ENCODE data around the gene INPP1. TPM values are rescaled to one million over a fixed set of nuclear protein-coding genes. Genes with fewer than 3 reads are reported as not detected.

The INPP1 gene
- total RNA-seq, 1 experiment from 2014 or later = 23.1 TPM

- Mint-ChIP-seq H3K4me3 (ENCODE audit: low read depth, unreplicated experiment) (no peak overlapping the region), H3K4me1 (ENCODE audit: low read depth, unreplicated experiment) (peaks cover 17% of the 10 kb centered on the region), H3K27ac (ENCODE audit: unreplicated experiment) (no peak overlapping the region)
These were observed 17.2 kb downstream of the INPP1 start for GRCh38 chr2:190360561-190360960.

GRCh38 chr2:190360965-190361364 lies 17.6 kb downstream of the INPP1 start:
- no peaks in the 10 kb centered on the region for H3K27me3 Mint-ChIP-seq (ENCODE audit: unreplicated experiment)
- no peak overlapping the region for H3K27ac Mint-ChIP-seq (ENCODE audit: unreplicated experiment)
- intact Hi-C loops (cut with micrococcal nuclease; ENCODE audit: unreplicated experiment) = no loop called here
- H3K4me1 Mint-ChIP-seq (ENCODE audit: low read depth, unreplicated experiment) = peaks cover 16% of the 10 kb centered on the region
- no TSS peak for BruUV-seq (replicated peaks)
- no peak for TF ChIP-seq CTCF (IDR thresholded peaks at IDR 0.05; ENCODE audit: unreplicated experiment)
- CTCF ChIA-PET = interaction anchor here (0.7 kb wide), 1 partner anchor 309 kb away, joined by 3 read pairs; no protein-coding TSS in a partner anchor
- no peak for DNase-seq
- no peak overlapping the region for H3K4me3 Mint-ChIP-seq (ENCODE audit: low read depth, unreplicated experiment)
- no peaks in the 10 kb centered on the region for H3K9me3 Mint-ChIP-seq (ENCODE audit: low read depth, unreplicated experiment)
- no peaks in the 10 kb centered on the region for H3K36me3 Mint-ChIP-seq (ENCODE audit: insufficient read depth, unreplicated experiment)

More at GRCh38 chr2:190360561-190360960, 17.2 kb downstream of the INPP1 start:
- no peaks in the 10 kb centered on the region for H3K36me3 Mint-ChIP-seq (ENCODE audit: insufficient read depth, unreplicated experiment)
- H3K9me3 Mint-ChIP-seq (ENCODE audit: low read depth, unreplicated experiment) = no peaks in the 10 kb centered on the region
- TF ChIP-seq CTCF (IDR thresholded peaks at IDR 0.05; ENCODE audit: unreplicated experiment) = no peak
- intact Hi-C loops (cut with micrococcal nuclease; ENCODE audit: unreplicated experiment) = no loop called here
- DNase-seq = no peak
- BruUV-seq (replicated peaks) = no TSS peak
- H3K27me3 Mint-ChIP-seq (ENCODE audit: unreplicated experiment) = no peaks in the 10 kb centered on the region
- CTCF ChIA-PET = interaction anchor here (0.7 kb wide), 1 partner anchor 309 kb away, joined by 3 read pairs; no protein-coding TSS in a partner anchor

GRCh38 chr2:190361572-190361971 lies 18.2 kb downstream of the INPP1 start:
- intact Hi-C loops (cut with micrococcal nuclease; ENCODE audit: unreplicated experiment) = no loop called here
- BruUV-seq (replicated peaks) = no TSS peak
- Mint-ChIP-seq H3K4me3 (ENCODE audit: low read depth, unreplicated experiment) (no peak overlapping the region), H3K36me3 (ENCODE audit: insufficient read depth, unreplicated experiment) (no peaks in the 10 kb centered on the region), H3K27ac (ENCODE audit: unreplicated experiment) (no peak overlapping the region), H3K9me3 (ENCODE audit: low read depth, unreplicated experiment) (no peaks in the 10 kb centered on the region), H3K4me1 (ENCODE audit: low read depth, unreplicated experiment) (peaks cover 10% of the 10 kb centered on the region), H3K27me3 (ENCODE audit: unreplicated experiment) (no peaks in the 10 kb centered on the region)
- CTCF ChIA-PET = no interaction called here
- no peak for DNase-seq
- TF ChIP-seq CTCF (IDR thresholded peaks at IDR 0.05; ENCODE audit: unreplicated experiment) = no peak

- BruUV-seq (replicated peaks) = no TSS peak
- intact Hi-C loops (cut with micrococcal nuclease; ENCODE audit: unreplicated experiment) = no loop called here
- H3K36me3 Mint-ChIP-seq (ENCODE audit: insufficient read depth, unreplicated experiment) = no peaks in the 10 kb centered on the region
These were observed 19.5 kb downstream of the INPP1 start for GRCh38 chr2:190362894-190363293.

More at GRCh38 chr2:190362894-190363293, 19.5 kb downstream of the INPP1 start:
- Mint-ChIP-seq H3K4me3 (ENCODE audit: low read depth, unreplicated experiment) (no peak overlapping the region), H3K4me1 (ENCODE audit: low read depth, unreplicated experiment) (peaks cover 9% of the 10 kb centered on the region), H3K27ac (ENCODE audit: unreplicated experiment) (no peak overlapping the region), H3K27me3 (ENCODE audit: unreplicated experiment) (no peaks in the 10 kb centered on the region), H3K9me3 (ENCODE audit: low read depth, unreplicated experiment) (no peaks in the 10 kb centered on the region)
- CTCF ChIA-PET = no interaction called here
- no peak for DNase-seq
- TF ChIP-seq CTCF (IDR thresholded peaks at IDR 0.05; ENCODE audit: unreplicated experiment) = no peak
